ENCODE data around the gene SGIP1. TPM values are rescaled to one million over a fixed set of nuclear protein-coding genes. Genes with fewer than 3 reads are reported as not detected.
A peak's percentile ranks its signal among the peaks of the same experiment; 100 is the strongest.

The SGIP1 gene
- polyA plus RNA-seq, 1 of the 3 experiments (the other 2 are of a cell fraction): 15.5 TPM

GRCh38 chr1:66489151-66489550 is 44.8 kb upstream of the SGIP1 start:
- Histone ChIP-seq H3K4me3 (ENCODE audit: low read depth in 2 of 2, low read length in 1 of 2) (no peak overlapping the region), H3K4me2 (peak overlapping the region; percentile 81), H3K36me3 (replicated peaks in 1 of 2; ENCODE audit: control insufficient read depth in 1 of 2, insufficient read depth in 2 of 2, low read length in 1 of 2) (no peaks in the 10 kb centered on the region), H3K79me2 (ENCODE audit: insufficient read depth) (no peaks in the 10 kb centered on the region), H3K9me3 (no peaks in the 10 kb centered on the region), H4K20me1 (ENCODE audit: insufficient read depth) (no peaks in the 10 kb centered on the region), H3K9me2 (no peaks in the 10 kb centered on the region), H3F3A (replicated peaks; ENCODE audit: insufficient read depth) (peaks cover 41% of the 10 kb centered on the region), H3K27me3 (ENCODE audit: insufficient read depth) (no peaks in the 10 kb centered on the region), H3K27ac (ENCODE audit: low read depth in 2 of 2, low read length in 1 of 2) (peak overlapping the region; percentile 95 to 100), H3K9ac (peak overlapping the region; percentile 57; the same call in 1 of the 2 replicates), H2AFZ (ENCODE audit: low read depth) (peak overlapping the region; percentile 80), H3K4me1 (ENCODE audit: control insufficient read depth in 1 of 2, insufficient read depth in 2 of 2, low read depth in 1 of 2, low read length in 1 of 2) (peaks cover 42 to 55% of the 10 kb centered on the region in 2 experiments)
- no peak for TF ChIP-seq GABPA (IDR thresholded peaks at IDR 0.05; ENCODE audit: low read depth)
- peak; percentile 53 for TF ChIP-seq JUND (IDR thresholded peaks at IDR 0.05)
- no peak for TF ChIP-seq FOXJ3 (CRISPR knock-in tag; IDR thresholded peaks at IDR 0.05)
- TF ChIP-seq GATA2 (CRISPR knock-in tag; IDR thresholded peaks at IDR 0.05): no peak
- TF ChIP-seq FOXM1 (IDR thresholded peaks at IDR 0.05; ENCODE audit: low read depth): no peak
- TF ChIP-seq, protein P1, sequence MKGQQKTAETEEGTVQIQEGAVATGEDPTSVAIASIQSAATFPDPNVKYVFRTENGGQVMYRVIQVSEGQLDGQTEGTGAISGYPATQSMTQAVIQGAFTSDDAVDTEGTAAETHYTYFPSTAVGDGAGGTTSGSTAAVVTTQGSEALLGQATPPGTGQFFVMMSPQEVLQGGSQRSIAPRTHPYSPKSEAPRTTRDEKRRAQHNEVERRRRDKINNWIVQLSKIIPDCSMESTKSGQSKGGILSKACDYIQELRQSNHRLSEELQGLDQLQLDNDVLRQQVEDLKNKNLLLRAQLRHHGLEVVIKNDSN (IDR thresholded peaks at IDR 0.05; ENCODE audit: borderline replicate concordance, low read depth): no peak
- no peak for TF ChIP-seq SMC3 (IDR thresholded peaks at IDR 0.05; ENCODE audit: low read depth, low read length)
- TF ChIP-seq NFIC (IDR thresholded peaks at IDR 0.05; ENCODE audit: borderline replicate concordance): peak; percentile 24; the same call in 1 of the 2 replicates
- TF ChIP-seq EP300 (IDR thresholded peaks at IDR 0.05; ENCODE audit: borderline replicate concordance in 1 of 2, low read depth in 1 of 2, low read length in 1 of 2): no peak
- TF ChIP-seq POLR2AphosphoS5 (IDR thresholded peaks at IDR 0.05; ENCODE audit: low read depth, low read length): no peak
- no peak for TF ChIP-seq RFX5 (IDR thresholded peaks at IDR 0.05; ENCODE audit: low read length)
- TF ChIP-seq ZBTB33 (IDR thresholded peaks at IDR 0.05; ENCODE audit: borderline replicate concordance, low read depth): no peak
- TF ChIP-seq RCOR1 (IDR thresholded peaks at IDR 0.05; ENCODE audit: low read length): no peak
- no peak for TF ChIP-seq EZH2phosphoT487 (IDR thresholded peaks at IDR 0.05; ENCODE audit: borderline replicate concordance, low read depth)
- TF ChIP-seq FOSL2 (IDR thresholded peaks at IDR 0.05; ENCODE audit: borderline replicate concordance, low read depth): peak; percentile 41; the same call in 1 of the 2 replicates
- POLR2A ChIA-PET: no interaction called here
- DNase-seq: no peak
- CTCF ChIA-PET: interaction anchor here (0.8 to 3.6 kb wide), 4 partner anchors 16 to 237 kb away, joined by 3 to 18 read pairs (median 7); no protein-coding TSS in a partner anchor
- 11% methylated on average over 2 of the region's 2 CpGs for WGBS (ENCODE audit: low lambda C conversion rate)

Measured in SK-N-SH (cell line).